Neural crest cell (in vitro differentiated cells): Measurements from ENCODE around the gene RPL12. TPM values are rescaled to one million over a fixed set of nuclear protein-coding genes. Genes with fewer than 3 reads are reported as not detected.

ENCODE experiments used
- DNase-seq: peaks from one replicate; pipeline ENCODE4 v3.0.0; 2021; ENCODE audit warnings: low read depth, mixed read lengths, low spot score
- H3K27ac Mint-ChIP-seq: one replicate; pipeline ENCODE4 v1.8.0; 2021; ENCODE audit warnings: mild to moderate bottlenecking, mixed read lengths; ENCODE audit not compliant: unreplicated experiment
- H3K27me3 Mint-ChIP-seq: 2 replicates; pipeline ENCODE4 v1.8.0; 2021; ENCODE audit warnings: low read depth, mild to moderate bottlenecking, mixed read lengths
- H3K36me3 Mint-ChIP-seq: 2 replicates; pipeline ENCODE4 v1.8.0; 2021; ENCODE audit warnings: low read depth, mild to moderate bottlenecking, mixed read lengths
- H3K4me1 Mint-ChIP-seq: 2 replicates; pipeline ENCODE4 v1.8.0; 2021; ENCODE audit warnings: mixed read lengths
- H3K4me3 Mint-ChIP-seq: one replicate; pipeline ENCODE4 v1.8.0; 2021; ENCODE audit warnings: mild to moderate bottlenecking, mixed read lengths
- H3K9me3 Mint-ChIP-seq: 2 replicates; pipeline ENCODE4 v1.8.0; 2021; ENCODE audit warnings: mixed read lengths
- CTCF ChIP-seq: fragments of 200-600 bp; sonication (generic); conservative IDR thresholded peaks from 2 replicates; pipeline ENCODE4 v1.5.0; 2021; ENCODE audit warnings: antibody characterized with exemption, mild to moderate bottlenecking
- total RNA-seq: library from RNA; stranded (reverse); gene quantifications from 2 replicates; pipeline ENCODE4 v1.2.1, GENCODE V29; 2021

RPL12 gene
- total RNA-seq, 1 donor from 2014 or later, result 1,131 TPM

- no peak for TF ChIP-seq CTCF
- Mint-ChIP-seq H3K27ac (peak overlapping the region; percentile 97), H3K36me3 (peaks cover 55% of the 10 kb centered on the region), H3K9me3 (no peaks in the 10 kb centered on the region), H3K4me3 (peak overlapping the region; percentile 99), H3K4me1 (peaks cover 46% of the 10 kb centered on the region), H3K27me3 (peaks cover 2% of the 10 kb centered on the region)
- no peak for DNase-seq
These were observed 904 bp downstream of the RPL12 start for GRCh38 chr9:127450243-127450760.

- H3K27ac Mint-ChIP-seq, result peak overlapping the region; percentile 88
- no peak for TF ChIP-seq CTCF
- peaks cover 46% of the 10 kb centered on the region for H3K4me1 Mint-ChIP-seq
- H3K4me3 Mint-ChIP-seq, result peak overlapping the region; percentile 99
- peaks cover 2% of the 10 kb centered on the region for H3K9me3 Mint-ChIP-seq
- H3K27me3 Mint-ChIP-seq, result peaks cover 2% of the 10 kb centered on the region
- peaks cover 63% of the 10 kb centered on the region for H3K36me3 Mint-ChIP-seq
- DNase-seq, result no peak
These were observed 1.8 kb downstream of the RPL12 start for GRCh38 chr9:127449332-127449966.

- Mint-ChIP-seq H3K9me3 (peaks cover 5% of the 10 kb centered on the region), H3K4me3 (peak overlapping the region; percentile 99), H3K27ac (no peak overlapping the region), H3K36me3 (peaks cover 72% of the 10 kb centered on the region), H3K27me3 (peaks cover 2% of the 10 kb centered on the region), H3K4me1 (peaks cover 46% of the 10 kb centered on the region)
- DNase-seq, result no peak
- no peak for TF ChIP-seq CTCF
These were observed 2.9 kb downstream of the RPL12 start for GRCh38 chr9:127448112-127448805.

GRCh38 chr9:127447416-127448111, 3.6 kb downstream of the RPL12 start:
- peak overlapping the region; percentile 99 for H3K4me3 Mint-ChIP-seq

More at GRCh38 chr9:127447416-127448111, 3.6 kb downstream of the RPL12 start:
- Mint-ChIP-seq H3K4me1 (peaks cover 46% of the 10 kb centered on the region), H3K27me3 (peaks cover 2% of the 10 kb centered on the region), H3K9me3 (peaks cover 5% of the 10 kb centered on the region), H3K36me3 (peaks cover 72% of the 10 kb centered on the region), H3K27ac (peak overlapping the region; percentile 35)
- DNase-seq, result no peak
- no peak for TF ChIP-seq CTCF
